ENCODE results near the gene PRM1. TPM values are rescaled to one million over a fixed set of nuclear protein-coding genes. Genes with fewer than 3 reads are reported as not detected.

The PRM1 gene
- total and polyA plus RNA-seq, 2 of the 13 experiments (the other 11 are each of a cell fraction or from before 2014, with no cell fraction given) = not detected

- peak; percentile 18; the same call in 1 of the 2 replicates for TF ChIP-seq FOXO1 (CRISPR knock-in tag; IDR thresholded peaks at IDR 0.05)
- TF ChIP-seq RXRA (CRISPR knock-in tag; IDR thresholded peaks at IDR 0.05) = 0 out of 2 replicates have a peak, but pooled peaks have one; percentile 30
- peak; percentile 55 for TF ChIP-seq ZBTB38 (CRISPR knock-in tag; IDR thresholded peaks at IDR 0.05)
- 0 out of 2 replicates have a peak, but pooled peaks have one; percentile 32 for TF ChIP-seq IRF1 (CRISPR knock-in tag; IDR thresholded peaks at IDR 0.05; ENCODE audit: low read depth)
- TF ChIP-seq TEAD3 (CRISPR knock-in tag; optimal IDR thresholded peaks at IDR 0.05; ENCODE audit: borderline replicate concordance) = peak; percentile 5
- peak; percentile 5; the same call in 1 of the 2 replicates for TF ChIP-seq ZNF292 (CRISPR knock-in tag; IDR thresholded peaks at IDR 0.05; ENCODE audit: borderline replicate concordance, low read depth)
- TF ChIP-seq SMAD3 (CRISPR knock-in tag; IDR thresholded peaks at IDR 0.05) = 0 out of 2 replicates have a peak, but pooled peaks have one; percentile 3
Observed at GRCh38 chr16:11298950-11299547, 17.9 kb upstream of the PRM1 start (continued).

GRCh38 chr16:11298143-11298900 lies 17.2 kb upstream of the PRM1 start:
- no peaks in the 10 kb centered on the region for H3K79me2 ChIP-seq (ENCODE audit: insufficient read depth, low read length)
- BruUV-seq (replicated peaks) = no TSS peak
- TF ChIP-seq PRMT3 (CRISPR knock-in tag; IDR thresholded peaks at IDR 0.05; ENCODE audit: borderline replicate concordance, low read depth) (no peak), GLI4 (CRISPR knock-in tag; IDR thresholded peaks at IDR 0.05; ENCODE audit: borderline replicate concordance) (peak; percentile 19; the same call in 1 of the 2 replicates), REL (CRISPR knock-in tag; conservative IDR thresholded peaks at IDR 0.05) (no peak), ZNF468 (CRISPR knock-in tag; IDR thresholded peaks at IDR 0.05) (0 out of 2 replicates have a peak, but pooled peaks have one; percentile 11), TIGD3 (CRISPR knock-in tag; IDR thresholded peaks at IDR 0.05; ENCODE audit: borderline replicate concordance) (no peak), ADNP (CRISPR knock-in tag; IDR thresholded peaks at IDR 0.05) (peak; percentile 41; the same call in 1 of the 2 replicates), ZNF709 (CRISPR knock-in tag; IDR thresholded peaks at IDR 0.05) (no peak), XBP1 (CRISPR knock-in tag; IDR thresholded peaks at IDR 0.05) (no peak), POGZ (CRISPR knock-in tag; IDR thresholded peaks at IDR 0.05) (0 out of 2 replicates have a peak, but pooled peaks have one; percentile 35), GTF3A (CRISPR knock-in tag; conservative IDR thresholded peaks at IDR 0.05) (no peak), JUNB (CRISPR knock-in tag; IDR thresholded peaks at IDR 0.05; ENCODE audit: borderline replicate concordance) (no peak), BHLHE40 (IDR thresholded peaks at IDR 0.05; ENCODE audit: low read length) (no peak)

More at GRCh38 chr16:11298143-11298900, 17.2 kb upstream of the PRM1 start:
- POLR2A ChIA-PET = interaction anchor here (0.9 to 6.2 kb wide), 16 partner anchors 9 to 164 kb away, joined by 3 to 167 read pairs (median 11); partner anchors contain the start of genes PRM1, PRM3 and SOCS1
- ATAC-seq (peak; percentile 3; the same call in 2 of the 3 replicates), DNase-seq (ENCODE audit: low spot score) (no peak), FAIRE-seq (peak; percentile 63)
- intact Hi-C loops (cut with micrococcal nuclease; ENCODE audit: unreplicated experiment) (loop anchor here (5.0 kb wide), 2 partner anchors 41 to 191 kb away; partner anchors contain the start of gene SOCS1), in situ Hi-C loops (cut with HindIII; ENCODE audit: extremely low pct_ligation_motif_present, low pct_unique_long_range_greater_than_20kb) (no loop called here)
- CTCF ChIA-PET (ENCODE audit: low intra/inter-chr PET ratio, low total read pairs) = no interaction called here
- H4K20me1 ChIP-seq (ENCODE audit: insufficient read depth, low read length) = no peaks in the 10 kb centered on the region
- WGBS (ENCODE audit: low lambda C conversion rate) = 50% methylated on average over 5 of the region's 5 CpGs
- H3K9ac ChIP-seq (ENCODE audit: insufficient read depth, low read depth, low read length) = peak overlapping the region; percentile 48
- H3K27me3 ChIP-seq (ENCODE audit: control insufficient read depth in 1 of 2, insufficient read depth in 2 of 2, low read length in 2 of 2) = no peaks in the 10 kb centered on the region
- no peaks in the 10 kb centered on the region for H3K36me3 ChIP-seq (replicated peaks in 1 of 2; ENCODE audit: control insufficient read depth in 1 of 2, insufficient read depth in 2 of 2, low read length in 2 of 2)
- peak overlapping the region in 1 of 3 experiments; percentile 15; a peak in 1 of 6 replicates for H3K4me3 ChIP-seq (replicated peaks in 1 of 3; ENCODE audit: insufficient read depth in 1 of 3, low read depth in 2 of 3, low read length in 3 of 3)
- H3K27ac ChIP-seq (ENCODE audit: extremely low read length, insufficient read depth, low read length) = peak overlapping the region; percentile 68
- no peaks in the 10 kb centered on the region for H3K9me3 ChIP-seq (ENCODE audit: low read length)
- no peak overlapping the region for H2AFZ ChIP-seq (ENCODE audit: low read length)
- H3K4me1 ChIP-seq (ENCODE audit: insufficient read depth, low read length) = peaks cover 97% of the 10 kb centered on the region
- peak overlapping the region; percentile 80 for H3K4me2 ChIP-seq (ENCODE audit: low read depth, low read length)
